Pulmonary artery endothelial cell (primary cell): ENCODE results near the gene SIRPB2. TPM values are rescaled to one million over a fixed set of nuclear protein-coding genes. Genes with fewer than 3 reads are reported as not detected.

Source experiments
- DNase-seq: peaks from one replicate; pipeline ENCODE4 v3.0.0-alpha.2; 2011; ENCODE audit warnings: low read depth, low spot score
- total RNA-seq: library from RNA; depleted of rRNA; stranded (reverse); fragments of >200 nt; gene quantifications from 2 replicates; pipeline ENCODE4 v1.2.3, GENCODE V29; 2014

The SIRPB2 gene
- total RNA-seq, 1 donor from 2014 or later = 1.2 TPM

DNA sequence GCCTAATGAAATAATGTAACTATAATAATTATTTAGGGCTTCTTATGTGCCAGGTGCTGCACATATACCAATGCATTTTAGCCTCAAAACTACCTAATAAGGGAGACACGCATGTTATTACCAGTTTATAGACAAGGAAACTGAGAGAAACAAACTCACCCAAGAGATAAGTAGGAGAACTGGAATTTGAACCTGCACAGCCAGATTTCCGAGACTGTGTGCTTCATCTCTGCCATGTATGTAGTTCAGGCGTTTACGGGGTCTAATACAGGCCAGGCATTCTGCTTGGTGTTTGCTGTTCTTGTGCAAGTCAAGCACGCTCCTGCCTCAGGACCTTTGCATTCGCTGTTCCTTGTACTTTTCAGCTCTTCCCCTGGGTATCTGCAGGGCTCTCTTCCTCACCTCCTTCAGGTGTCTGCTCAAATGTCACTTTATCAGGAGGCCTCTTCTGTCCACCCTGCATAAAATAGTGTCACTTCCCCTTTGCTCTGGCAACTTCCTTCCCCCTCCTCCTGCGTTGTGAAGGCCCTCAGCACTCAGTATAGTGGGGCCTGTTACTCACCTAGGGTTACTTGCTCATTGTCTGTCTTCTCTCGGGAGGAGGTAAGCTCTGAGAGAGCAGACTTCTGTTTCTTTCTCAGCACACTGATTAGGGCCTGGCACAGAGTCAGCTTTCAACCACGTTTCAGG lies 18.5 kb downstream of the SIRPB2 start:
- DNase-seq = no peak

DNA sequence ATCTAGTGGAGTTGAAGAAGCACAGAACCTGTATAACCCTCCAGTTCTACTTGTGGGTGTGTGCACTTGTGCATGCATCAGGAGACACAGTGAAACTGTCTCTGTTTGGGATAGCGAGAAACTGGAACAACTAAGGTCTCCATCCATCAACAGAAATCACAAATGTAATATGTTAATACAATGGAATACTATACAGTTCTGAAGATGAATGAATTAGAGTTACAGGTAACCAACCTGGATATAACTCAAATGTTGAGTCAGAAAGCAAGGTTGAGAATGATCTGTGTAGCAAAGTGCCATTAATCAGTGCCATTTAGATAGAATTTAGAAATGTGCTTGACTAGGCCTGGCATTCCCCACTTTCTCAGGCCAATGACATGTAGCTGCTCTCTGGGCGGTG lies 20.0 kb downstream of the SIRPB2 start:
- no peak for DNase-seq

DNA sequence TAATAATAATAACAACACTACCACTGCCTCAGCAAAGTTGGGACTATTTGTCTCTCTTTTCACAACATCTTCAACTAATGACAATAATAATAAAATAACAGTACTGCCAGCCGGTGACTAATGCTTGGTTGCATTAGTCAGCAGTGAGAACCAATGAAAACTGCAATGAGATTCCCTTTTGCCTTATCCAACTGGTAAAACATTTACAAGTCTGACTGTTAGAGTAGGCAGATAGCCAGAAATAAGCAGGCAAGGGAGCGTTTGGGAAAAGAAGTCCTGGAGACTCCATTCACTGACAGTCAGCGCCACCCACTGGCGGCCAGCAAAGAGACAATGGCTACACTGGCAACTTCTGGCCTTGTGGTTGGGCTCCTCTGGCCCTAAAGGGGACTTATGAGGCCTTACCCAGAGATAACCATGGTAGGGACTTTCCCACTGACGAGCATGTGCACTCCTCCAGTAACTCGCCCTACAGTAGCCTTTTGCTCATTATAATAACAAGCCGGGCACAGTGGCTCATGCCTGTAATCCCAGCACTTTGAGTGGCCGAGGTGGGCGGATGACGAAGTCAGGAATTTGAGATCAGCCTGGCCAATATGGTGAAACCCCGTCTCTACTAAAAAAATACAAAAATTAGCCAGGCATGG lies 21.2 kb downstream of the SIRPB2 start:
- DNase-seq = peak; percentile 95

DNA sequence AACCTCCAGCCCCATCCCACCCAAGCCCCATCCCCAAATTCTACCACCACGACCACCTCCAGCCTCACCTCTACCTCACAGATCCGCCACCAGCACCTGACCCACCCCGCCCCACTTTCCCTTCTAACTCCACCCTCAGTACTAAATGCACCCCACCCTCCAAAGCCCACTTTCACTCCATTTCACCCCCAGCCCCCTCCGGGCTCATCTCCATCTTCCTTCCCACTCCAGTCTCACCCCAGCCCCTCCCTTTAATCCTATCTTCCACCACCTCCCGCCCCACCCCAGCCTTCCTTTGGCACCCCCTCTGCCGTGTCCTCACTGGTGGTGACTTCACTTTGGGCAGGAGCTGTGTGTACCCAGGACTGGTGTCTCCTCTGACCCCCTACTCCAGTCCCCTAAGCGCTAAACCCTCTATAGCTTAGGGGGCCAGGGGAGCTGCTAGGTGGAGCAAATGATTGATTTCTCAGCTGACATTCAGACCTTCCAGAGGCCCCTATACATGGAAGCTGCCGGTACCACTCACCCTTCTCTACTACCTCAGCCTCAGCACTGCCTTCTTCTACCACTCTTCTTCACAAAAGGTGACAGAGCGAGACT lies 21.8 kb downstream of the SIRPB2 start:
- no peak for DNase-seq

DNA sequence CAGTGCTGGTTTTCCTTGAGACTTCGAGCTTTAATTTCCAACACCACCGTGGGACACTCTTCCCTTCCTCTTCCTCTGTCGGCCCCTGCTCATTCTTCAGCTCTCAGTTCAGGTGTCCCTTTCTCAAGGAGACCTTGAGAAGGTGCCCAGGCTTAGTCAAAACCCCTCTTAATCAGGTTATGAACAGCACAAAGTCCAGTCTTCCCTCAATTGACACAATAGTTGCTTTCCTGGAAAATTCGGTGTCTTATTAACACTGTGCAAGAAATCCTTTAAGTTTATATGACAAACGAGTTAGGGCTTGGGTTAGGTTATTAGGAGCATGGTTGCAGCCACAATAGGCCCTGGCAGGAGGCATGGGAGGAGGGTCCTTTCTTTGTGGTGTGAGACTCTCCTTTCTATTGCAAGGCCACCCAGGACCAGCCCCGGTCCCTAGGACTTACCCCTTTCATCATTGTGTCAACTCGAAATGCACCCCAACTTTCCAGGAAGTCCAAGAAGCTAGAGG lies 23.0 kb downstream of the SIRPB2 start:
- no peak for DNase-seq

DNA sequence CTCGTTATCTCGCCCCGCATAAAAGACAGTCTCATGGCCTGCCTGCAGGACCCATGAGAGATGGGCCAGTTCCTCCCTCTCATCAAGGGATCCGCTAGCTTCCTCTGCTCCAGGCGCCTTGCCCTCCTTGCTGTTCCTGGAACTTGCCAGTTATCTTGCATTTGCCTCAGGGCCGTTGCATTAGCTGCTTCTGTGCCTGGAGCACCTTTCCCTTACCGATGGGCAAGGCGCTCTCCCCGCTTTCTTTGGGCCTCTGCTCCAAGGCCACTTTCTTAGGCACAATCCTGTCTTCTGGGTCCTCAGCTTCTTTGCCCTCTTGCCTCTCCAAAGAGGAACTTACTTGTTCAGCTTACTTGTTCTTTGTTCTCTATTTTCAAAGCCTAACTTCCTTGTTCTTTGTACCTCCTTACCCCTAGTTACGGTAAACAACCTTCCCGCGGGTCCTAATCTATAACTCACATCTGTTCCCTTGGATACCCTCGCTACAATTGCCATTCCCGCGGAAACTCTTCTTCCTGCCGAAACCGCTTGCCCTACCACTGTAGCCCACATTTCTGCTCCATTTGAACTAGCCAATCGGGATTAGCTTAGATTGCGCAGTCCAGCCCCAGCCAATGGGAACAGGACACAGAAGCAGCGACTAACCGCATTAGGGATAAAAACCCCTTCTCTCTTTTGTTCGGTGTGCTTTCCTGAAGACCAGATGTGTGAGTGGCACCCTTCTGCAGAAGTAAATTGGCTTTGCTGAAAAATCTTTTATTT lies 23.7 kb downstream of the SIRPB2 start:
- no peak for DNase-seq

DNA sequence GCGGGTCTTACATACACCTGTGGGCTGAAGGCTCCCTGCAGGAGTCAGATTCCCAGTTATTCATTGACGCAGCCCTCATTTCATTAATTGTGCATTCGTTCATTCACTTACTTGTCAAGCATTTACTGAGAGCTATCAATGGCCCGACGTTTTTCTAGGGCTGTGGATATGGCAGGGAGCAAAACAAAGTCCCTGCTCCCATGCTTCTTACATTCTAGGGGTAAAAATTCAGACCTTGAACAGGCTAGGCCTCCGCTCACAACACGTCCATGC lies 24.2 kb downstream of the SIRPB2 start:
- DNase-seq = no peak

DNA sequence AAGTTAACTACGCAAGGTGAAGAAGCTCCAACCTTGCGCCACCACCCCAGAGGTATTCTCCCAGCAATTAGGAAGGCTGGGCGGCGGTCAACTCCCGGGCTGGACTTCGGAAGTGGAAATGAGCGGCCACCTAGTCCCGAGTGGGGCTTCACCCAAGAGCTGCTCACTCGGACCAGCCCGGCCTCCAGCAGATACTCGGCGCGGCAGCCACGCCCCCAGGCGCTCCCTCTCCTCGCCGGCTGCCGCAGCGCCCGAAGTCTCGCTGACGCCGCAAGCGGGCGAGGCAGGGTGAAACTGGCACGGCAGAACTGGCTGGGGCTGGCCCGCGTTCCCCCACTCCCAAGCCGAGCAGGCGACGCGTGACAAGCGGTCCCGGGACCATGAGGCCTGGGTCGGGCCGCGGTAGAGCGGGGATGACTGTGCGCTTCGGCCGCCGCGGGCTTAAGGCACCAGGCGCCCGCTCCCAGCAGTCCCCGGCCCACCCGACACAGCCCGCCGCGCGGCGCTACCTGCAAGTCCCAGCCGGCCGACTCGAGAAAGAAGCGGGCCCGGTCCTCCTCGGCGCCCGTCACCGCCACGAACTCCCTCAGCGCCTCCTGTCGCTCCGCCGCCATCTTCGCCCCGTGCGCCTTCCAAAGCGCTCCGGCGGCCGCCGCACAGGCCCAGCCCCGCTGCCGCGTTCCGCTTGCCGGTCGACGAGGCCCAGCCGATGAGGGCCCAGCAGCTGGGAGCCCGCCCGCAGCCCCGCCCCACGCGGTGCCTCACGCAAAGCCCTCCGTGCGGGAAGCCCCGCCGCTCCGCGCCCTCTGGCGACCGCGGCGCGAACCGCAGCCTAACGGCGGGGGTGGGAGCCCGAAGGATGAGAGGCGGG lies 24.8 kb downstream of the SIRPB2 start, which contains the start of gene NSFL1C:
Gene NSFL1C, minus strand, starts transcription at position 639 of the 871 bp plus-strand sequence. Its CDS starts 25 bp downstream, at position 614.
- peak; percentile 75 for DNase-seq

DNA sequence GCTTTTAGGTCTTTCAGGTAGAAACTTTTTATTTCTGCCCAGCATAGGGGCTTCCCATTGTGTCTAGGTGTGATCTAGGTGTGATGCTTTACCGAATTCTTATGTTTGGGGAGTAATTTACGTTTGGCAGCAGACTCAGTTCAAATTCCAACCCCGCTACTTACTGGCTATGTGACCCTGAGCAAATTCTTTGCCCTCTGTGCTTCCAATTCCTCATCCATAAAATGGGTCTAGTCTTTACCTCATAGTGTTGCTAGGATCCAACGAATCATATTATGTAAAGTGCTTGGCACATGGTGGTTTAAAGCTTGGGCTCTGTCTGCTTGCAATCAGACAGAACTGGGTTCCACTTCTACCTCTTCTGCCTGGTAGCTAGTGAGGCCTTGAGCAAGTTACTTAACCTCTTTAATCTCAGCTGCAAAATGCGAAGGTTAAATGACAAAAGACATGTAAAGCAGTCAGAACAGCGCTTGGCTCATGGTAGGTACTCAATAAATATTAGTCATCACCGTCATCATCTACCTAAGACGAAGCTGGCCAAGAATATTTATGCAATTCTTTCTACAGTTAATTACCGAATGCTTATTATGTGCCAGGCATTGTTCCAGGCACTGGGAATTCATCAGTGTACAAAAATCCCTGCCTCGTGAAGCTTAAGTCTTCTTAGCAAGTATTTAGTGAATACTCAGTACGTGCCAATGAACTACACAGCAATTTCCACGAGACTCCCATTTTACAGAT lies 25.6 kb downstream of the SIRPB2 start:
- DNase-seq = no peak

DNA sequence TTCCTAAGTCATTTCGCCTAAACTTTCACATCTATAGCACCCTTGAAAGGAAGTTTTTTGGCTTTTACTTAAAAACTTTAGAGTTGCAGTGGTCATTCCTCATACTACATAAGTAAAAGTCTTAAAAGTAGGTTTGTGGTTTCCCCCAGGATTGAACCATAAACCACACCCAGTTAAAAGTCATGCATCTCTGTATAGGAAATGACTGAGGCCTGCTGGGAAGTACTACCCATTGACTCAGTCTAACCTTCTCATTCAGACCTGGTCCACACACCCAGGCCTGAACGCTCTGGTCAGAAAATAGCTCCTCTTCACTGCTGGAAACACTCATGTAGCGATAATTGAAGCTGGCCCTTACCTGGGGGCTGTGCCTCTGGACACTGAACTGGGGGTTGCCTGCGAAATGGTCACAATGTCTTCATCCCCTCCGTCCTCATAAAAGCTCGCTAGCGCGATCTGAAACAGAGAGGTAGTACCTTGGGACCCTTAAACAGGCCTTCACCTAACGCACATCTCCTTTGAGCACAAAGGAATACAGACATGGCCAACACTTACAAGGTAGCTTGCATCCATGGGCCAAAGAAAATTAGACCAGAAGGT lies 27.1 kb downstream of the SIRPB2 start:
- no peak for DNase-seq

DNA sequence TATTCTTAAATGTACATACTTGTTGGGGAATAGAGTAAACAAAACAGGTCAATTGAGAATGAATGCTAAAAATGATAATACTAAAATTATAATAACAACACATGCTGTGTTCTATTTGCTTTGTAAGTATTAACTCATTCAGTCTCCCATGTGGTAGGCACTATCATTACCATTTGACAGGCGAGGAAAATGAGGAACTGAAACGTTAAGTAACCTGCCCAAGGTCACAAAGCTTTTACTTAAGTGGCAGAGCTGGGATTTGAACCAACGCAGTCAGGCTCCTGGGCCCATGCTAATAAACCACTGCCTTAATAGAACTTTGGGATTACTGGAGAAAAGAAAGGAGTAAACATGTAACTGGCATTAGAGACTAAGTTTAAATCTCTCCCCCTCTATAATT lies 28.4 kb downstream of the SIRPB2 start:
- DNase-seq = no peak

DNA sequence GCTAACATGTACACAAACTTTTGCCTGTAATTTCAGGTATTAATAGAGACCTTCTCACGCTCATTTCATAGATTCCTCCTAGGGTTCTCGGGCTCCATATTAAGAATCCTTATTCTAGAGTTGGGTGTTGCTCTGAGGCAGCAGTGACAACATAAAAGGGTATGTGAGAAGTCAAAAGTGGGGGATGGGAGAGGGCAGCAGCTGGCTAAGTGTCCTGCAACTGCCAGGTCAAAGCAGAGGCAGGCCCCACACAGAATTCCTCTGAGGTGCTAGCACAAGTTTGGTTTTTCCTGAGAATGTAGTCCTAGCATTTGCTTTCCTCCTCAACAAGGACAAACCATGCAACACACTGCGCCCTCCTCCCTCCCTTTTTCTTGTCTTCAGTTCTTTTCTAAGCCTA lies 29.2 kb downstream of the SIRPB2 start:
- no peak for DNase-seq

DNA sequence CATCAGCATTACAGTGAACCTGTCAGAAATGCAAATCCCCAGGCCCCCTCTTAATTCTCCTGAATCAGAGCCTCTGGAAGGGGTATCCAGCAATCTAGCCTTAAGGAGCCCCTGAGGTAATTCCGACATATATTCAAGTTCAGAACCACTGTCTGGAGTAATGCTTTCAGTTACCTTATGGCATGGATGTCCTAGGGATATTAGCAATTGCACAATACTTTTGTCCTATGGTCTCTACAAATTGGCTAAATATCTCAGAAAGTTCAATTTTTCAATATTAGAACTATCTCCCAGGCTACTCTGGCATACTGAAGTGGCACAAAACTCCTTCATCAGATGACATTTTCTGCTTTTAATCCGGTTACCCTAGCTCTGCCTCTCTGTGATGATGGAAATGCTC lies 30.9 kb downstream of the SIRPB2 start:
- DNase-seq = no peak

DNA sequence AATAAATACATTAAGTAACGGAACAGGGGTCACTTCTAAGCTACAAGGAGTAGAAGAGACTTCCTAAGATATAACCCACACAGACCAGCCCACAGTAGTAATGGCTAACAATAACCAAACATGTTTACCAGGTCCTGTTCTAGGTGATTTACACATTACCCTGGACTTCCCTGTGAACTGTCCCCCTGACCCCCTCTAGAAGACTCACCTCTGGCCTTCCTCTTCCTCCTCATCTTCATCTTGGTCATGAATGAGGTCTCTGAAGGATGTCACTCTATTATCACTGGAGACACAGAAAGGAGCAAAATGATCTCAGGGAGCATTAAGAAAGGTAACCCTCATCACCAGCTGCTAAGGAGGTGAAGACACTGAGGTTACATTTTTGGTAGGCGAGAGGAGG lies 33.2 kb downstream of the SIRPB2 start:
- DNase-seq = no peak

DNA sequence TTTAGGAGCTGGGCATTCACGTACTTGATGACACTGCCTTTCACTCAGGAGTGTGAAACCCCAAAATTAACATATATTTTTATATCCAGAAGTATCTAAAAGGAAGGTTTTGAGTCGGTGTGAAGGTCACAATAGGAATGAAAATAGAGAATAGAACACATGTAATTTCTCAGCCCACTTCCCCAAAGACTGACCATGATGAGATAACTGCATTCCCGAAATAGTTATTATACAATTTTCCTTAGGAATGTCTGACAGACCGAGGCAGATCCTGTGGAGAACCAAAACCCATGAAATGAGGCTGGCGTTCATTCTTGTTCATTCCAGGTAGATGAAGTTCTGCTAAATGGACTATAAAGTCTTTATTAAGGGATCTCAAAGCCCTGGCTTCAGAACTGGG lies 34.9 kb downstream of the SIRPB2 start:
- no peak for DNase-seq

DNA sequence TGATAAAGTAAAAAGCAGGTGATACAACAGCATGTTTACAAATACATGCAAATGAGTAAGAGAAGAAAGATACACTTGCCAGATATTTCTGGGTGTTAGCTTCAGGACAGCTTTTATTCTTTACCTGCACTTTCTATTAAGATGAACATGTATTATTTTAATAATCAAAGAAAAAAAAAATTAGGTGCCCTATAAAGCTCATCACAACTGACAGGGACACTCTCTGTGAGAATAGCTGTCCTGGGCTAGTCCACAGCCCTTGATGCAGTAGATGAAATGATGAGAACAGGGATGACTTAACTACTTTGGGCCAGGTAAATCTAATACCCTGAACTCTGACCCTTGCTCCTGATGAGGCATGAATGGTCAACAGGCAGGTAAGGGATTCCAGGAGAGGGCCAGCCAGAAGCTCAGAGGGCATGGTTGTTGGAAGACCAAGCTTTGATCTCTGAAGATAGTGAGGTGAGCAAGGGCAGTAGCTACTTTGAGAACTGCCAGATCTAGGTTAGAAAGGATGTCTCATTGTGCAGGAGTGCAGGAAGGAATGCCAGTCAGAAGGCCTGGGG lies 40.2 kb downstream of the SIRPB2 start:
- DNase-seq = no peak

DNA sequence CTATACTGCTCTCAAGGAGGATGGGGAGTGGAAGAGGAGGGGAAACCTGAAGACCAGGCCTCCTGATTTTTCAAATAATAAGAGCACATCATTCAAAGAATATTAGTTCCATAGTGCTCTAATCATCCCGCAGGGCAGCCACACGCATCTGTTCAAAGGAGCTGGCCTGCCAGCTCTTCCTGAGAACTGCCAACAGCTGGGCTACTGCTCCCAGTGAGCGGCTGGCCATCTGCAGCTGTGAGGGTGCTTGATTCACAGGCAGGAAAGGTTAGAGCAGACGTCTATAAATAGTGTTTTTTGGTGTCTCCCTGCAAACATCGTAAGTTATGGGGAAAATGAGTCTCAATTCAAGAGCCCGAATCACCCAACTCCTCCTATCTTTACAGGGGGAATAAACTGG lies 41.9 kb downstream of the SIRPB2 start:
- no peak for DNase-seq

DNA sequence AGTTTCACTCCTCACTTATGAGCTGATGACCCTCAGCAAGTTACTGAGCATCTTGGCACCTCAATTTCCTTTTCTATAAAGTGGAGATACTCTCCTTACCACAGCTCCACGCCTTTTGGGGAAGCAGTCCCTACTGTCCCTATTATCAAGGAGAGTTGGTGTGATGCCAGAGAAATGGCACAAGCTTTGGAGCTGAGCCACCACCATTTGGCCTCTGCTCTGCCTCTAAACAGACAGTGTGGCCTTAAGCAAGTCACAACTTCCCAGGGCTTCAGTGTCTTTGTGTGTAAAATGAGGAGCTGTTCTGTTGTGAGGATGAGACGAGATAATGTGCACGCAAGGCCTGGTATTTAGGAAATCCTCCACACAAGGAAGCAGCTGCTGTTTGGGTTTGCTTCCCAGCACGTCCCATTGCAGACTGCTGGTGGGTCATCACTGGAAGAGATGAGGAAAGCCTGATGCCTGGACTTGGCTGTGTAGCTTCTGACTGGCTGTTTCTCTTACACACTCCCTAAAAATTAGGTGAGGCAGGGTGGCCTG lies 43.1 kb downstream of the SIRPB2 start:
- DNase-seq = no peak

DNA sequence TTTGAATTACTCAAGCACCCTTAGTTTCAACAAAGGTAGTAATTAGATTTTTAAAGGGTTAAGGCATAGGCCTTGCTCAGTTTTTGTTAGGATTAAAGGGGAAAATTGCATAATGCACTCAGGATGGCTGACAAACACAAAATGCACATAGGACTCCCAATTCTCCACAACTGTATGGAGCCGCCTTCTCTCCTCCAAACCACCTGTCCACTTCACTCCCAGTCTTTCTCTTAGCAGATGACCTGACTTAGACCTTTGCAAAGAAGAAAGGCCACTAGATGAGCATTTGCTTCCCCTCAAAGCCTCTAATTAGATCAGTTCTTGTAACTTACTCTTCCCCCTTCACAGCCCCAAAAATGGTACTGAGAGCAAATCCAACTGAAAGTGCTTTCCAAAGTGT lies 44.7 kb downstream of the SIRPB2 start:
- DNase-seq = no peak
